ENCODE measurements around the gene TMEM179.

GRCh38 chr14:104602315-104602932 lies 2.1 kb downstream of the TMEM179 start:
- TF ChIP-seq CTCF (IDR thresholded peaks at IDR 0.05; ENCODE audit: low read depth, low read length, poor library complexity, severe bottlenecking) (no peak), EZH2phosphoT487 (IDR thresholded peaks at IDR 0.05; ENCODE audit: borderline replicate concordance, low read length) (no peak)

Data from DOHH2 (cell line).